Midbrain (tissue), 1 donor: Measurements from ENCODE around the gene SH3GLB2.
"Not testable (repeated sequence)": the region's sequence is repeated elsewhere in the genome, so short reads cannot be mapped to it uniquely, and the experiment has no call there.

Source experiments
- DNase-seq: peaks from one replicate; lab custom pipeline; 2025; lab: John Stamatoyannopoulos, UW

Gene SH3GLB2

DNA sequence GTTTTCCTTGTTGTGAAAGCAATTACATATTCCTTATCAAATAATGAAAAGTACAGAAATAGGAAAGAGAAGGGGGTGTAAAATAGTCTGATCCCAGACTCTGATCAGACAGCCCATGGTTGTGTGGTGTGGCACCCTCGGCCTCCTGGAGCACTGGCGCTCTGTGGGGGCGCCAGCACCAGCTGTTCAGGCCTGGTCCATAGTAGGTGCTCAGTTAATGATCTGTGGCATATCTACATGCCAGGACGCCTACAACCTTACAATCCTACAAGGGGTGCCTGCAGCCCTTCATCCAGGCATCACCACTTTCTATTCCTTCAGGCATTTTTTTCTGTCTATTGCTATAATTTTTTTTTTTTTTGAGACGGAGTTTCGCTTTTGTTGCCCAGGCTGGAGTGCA is 24.9 kb upstream of the SH3GLB2 start:
- DNase-seq = no peak

DNA sequence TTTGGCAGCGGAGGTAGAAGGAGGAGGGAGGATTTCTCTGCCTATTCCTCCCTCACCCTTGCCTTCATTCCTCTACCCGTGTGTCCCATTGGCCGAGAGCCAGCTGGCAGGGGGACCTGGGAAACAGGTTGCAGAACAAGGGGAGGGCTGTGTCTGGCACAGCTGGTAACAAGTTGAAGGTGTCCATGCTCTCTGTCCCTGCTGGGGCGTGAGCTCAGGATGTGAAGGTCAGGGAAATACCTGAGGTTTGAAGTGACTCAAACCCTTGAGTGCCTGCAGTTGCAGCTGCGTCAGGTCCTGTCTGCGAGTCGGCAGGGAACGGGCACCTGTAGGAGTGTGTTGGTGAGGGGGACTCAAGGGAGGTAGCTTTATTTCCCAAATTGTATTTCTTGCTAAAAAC is 24.5 kb upstream of the SH3GLB2 start:
- no peak for DNase-seq

GRCh38 chr9:129042016-129042415 is 13.9 kb upstream of the SH3GLB2 start:
- no peak for DNase-seq

GRCh38 chr9:129040113-129040643 is 12.0 kb upstream of the SH3GLB2 start:
- DNase-seq = no peak

- DNase-seq = no peak
Observed at GRCh38 chr9:129038109-129038852, 10.2 kb upstream of the SH3GLB2 start.

- no peak for DNase-seq
Observed at GRCh38 chr9:129037767-129038098, 9.6 kb upstream of the SH3GLB2 start.

DNA sequence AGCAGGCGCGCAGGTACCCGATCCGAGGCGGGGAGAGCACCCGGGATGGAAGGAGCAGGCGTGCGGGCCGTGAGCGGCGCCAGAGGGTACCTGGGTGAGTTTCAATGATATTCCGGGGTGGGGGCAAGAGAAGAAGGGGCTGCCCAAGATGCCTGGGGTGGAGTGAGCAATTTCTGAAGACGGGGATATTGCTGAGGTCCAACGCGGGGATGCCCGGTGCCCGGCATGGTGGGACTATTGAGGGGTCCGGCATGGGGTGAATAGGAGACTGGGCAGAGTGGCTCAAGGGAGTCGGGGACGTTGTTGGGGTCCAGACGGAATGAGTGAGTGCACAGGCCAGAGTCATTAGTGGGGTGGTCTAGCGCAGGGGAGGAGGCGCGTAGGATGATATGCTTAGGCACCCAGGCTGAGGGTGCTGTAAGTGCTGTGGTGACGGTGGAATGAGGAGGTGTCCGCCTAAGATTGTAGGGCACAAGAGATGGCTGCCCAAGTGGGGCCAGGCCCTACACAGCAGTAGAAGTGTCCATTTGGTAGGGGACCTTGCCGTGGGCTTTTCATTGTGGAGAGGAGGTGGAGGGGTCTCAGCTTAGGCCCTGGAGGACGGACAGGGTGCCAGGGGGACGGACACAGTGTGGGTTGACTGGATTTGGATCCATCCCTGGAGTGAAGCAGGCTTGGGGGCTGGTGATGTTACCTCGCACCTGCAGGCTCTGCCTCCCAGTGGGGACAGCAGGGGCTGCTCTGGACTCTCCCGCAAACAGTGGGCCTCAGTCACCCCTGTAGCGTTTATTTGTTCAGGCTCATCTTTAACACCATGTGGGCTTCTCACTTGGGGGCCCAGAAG is 9.0 kb upstream of the SH3GLB2 start:
- DNase-seq = no peak

- DNase-seq = peak; percentile 98
Observed at GRCh38 chr9:129036241-129036922, 8.3 kb upstream of the SH3GLB2 start, which contains the start of gene MIGA2. Gene MIGA2, plus strand, starts transcription at chr9:129036626. Its CDS starts 3,969 bp downstream, at chr9:129040595.

DNA sequence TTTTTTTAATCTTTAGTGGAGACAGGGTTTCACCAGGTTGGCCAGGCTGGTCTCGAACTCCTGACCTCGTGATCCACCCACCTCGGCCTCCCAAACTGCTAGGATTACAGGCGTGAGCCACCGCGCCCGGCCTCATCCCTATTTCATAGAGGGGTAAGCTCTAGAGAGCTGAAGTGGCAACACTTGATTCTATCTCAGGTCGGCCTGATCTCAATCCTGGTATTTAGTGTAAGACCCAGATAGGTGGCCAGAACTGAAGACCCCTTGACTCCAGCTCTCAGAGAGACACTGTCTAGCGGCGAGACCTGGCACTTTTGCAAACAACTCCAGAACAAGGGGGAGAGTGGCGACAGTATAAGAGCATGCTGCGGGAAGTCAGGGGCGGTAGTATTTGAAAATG is 7.7 kb upstream of the SH3GLB2 start:
- DNase-seq = not testable (repeated sequence)

DNA sequence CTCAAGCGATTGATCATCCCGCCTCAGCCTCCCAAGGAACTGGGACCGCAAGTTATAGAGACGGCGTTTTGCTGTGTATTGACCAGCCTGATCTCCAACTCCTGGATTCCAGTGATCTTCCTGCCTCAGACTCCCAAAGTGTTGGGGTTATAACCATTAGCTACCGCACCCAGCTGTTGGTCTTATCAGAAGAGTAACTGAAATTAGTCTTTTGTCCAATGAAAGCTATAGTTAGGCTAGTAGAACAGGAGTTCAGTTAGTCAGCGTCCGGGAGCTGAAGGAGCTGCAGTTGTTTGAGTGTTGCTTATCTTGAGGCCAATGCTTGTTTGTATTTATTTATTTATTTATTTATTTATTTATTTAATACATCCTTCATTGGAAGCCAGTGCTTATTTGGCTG is 5.1 kb upstream of the SH3GLB2 start:
- no peak for DNase-seq

- no peak for DNase-seq
Observed at GRCh38 chr9:129032541-129033159, 4.5 kb upstream of the SH3GLB2 start.

GRCh38 chr9:129031514-129031913 is 3.4 kb upstream of the SH3GLB2 start:
- DNase-seq = no peak

- DNase-seq = no peak
Observed at GRCh38 chr9:129030191-129030590, 2.1 kb upstream of the SH3GLB2 start.

- peak; percentile 55 for DNase-seq
Observed at GRCh38 chr9:129027685-129028191, 393 bp downstream of the SH3GLB2 start.

DNA sequence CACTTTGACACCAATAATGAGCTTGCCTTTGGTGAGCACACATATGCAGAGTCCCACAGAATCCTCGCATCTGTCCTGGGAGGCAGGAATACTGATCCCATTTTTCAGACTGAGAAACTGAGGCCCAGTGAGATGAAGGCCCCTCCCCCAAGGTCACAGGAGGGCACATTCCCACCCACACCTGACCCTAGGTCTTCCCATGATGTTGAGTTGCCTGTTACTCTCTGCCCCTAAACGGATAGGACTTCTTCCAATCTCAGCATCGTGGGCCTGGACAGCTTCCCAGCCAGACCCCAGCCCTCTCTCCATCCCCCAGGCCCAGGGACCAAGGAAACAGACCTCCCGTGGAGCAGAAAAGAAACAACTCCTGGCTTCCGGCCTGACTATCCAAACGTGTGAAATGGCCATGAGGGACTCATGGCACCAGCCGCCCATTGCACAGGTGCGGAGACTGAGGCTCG is 877 bp downstream of the SH3GLB2 start:
- DNase-seq = no peak

DNA sequence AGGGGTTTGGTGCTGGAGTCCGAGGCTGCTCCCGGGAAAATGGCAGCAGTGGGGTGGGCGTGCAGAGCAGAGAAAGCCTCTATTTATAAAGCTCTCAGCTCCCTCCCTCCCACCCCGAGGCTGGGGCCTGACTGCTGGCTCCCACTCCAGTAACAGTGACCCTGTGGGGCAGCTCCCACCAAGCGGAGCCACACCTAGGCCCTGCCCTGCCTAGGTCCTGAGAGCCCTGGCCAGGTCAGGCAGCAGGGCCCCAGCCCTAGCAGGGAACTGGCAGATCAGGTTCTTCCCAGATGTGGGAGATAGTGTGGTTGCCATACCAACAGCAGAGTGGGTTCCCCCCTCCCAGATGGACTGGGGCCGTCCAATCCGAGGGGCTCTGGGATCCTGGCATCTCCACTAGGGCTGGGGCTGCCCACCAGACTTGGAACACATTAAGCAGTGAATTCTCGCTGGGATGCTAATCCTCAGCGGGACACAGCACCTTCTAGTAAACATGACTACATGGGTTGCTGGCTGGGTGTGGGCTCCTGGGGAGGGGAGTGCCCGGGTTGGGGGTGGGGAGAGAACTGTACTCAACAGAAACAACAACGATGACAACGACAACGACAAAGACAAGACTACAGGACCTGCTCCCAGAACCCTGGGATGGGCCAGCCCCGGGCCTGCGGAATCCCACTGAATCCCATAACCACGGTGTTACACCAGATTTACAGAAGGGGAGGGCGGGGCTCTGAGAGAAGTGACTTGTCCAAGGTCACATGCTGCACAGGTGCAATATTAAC is 1.5 kb downstream of the SH3GLB2 start:
- peak; percentile 17 for DNase-seq

DNA sequence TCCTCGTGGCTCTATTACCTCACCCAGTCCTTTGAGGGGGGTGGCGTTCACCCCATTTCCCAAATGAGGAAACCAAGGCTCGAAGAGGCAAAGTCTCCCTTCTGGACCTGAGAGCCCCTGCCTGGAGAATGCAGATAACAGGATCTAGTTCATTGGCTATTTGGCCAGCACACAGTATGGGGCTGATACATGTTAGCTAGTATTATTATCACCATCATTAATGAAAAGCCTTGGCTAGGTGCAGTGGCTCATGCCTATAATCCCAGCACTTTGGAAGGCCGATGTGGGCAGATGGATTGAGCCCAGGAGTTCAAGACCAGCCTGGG is 4.3 kb downstream of the SH3GLB2 start:
- no peak for DNase-seq

- DNase-seq = peak; percentile 24
Observed at GRCh38 chr9:129023036-129023907, 4.9 kb downstream of the SH3GLB2 start.

GRCh38 chr9:129022037-129022436 is 6.1 kb downstream of the SH3GLB2 start:
- DNase-seq = no peak

- DNase-seq = no peak
Observed at GRCh38 chr9:129021091-129021490, 7.0 kb downstream of the SH3GLB2 start.
